GM12878 (cell line): ENCODE data around the gene IRF2BP1.

Experiments used
- ZNF24 ChIP-seq: fragments of 450-650 bp; IDR thresholded peaks from 2 replicates; pipeline ENCODE4 v1.6.1; 2017; ENCODE audit warnings: antibody characterized with exemption, mild to moderate bottlenecking
- TF ChIP-seq, protein P1 (sequence below): IDR thresholded peaks from 2 replicates; pipeline ENCODE4 v1.6.1; 2011; ENCODE audit warnings: low read depth, mild to moderate bottlenecking, low read length, moderate library complexity, borderline replicate concordance; ENCODE audit errors: extremely low read depth
- TF ChIP-seq, protein P2 (sequence below): IDR thresholded peaks from 2 replicates; pipeline ENCODE4 v1.6.1; 2012; ENCODE audit warnings: low read depth, low read length, improper control_type of control experiment

DNA sequence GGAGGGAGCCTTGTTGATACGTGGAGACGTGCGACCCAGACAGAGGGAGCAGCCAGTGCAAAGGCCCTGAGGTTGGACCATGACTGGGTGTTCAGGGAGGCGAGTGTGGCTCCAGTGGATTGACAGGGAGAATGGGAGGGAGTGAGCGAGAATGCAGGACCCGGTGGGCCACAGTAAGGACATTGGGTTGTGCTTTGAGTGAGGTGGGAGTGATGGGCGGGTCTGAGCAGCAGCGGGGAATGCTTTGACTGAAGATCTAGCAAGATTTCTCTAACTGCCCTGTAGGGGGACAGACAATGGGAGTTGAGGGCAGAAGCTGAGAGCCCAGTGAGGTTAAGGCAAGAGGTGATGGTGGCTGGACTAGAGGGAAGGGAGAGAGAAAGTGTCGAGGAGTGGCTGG is 36.3 kb upstream of the IRF2BP1 start:
- no peak for TF ChIP-seq ZNF24
- TF ChIP-seq, protein P1, sequence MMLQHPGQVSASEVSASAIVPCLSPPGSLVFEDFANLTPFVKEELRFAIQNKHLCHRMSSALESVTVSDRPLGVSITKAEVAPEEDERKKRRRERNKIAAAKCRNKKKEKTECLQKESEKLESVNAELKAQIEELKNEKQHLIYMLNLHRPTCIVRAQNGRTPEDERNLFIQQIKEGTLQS = no peak
- TF ChIP-seq, protein P2, sequence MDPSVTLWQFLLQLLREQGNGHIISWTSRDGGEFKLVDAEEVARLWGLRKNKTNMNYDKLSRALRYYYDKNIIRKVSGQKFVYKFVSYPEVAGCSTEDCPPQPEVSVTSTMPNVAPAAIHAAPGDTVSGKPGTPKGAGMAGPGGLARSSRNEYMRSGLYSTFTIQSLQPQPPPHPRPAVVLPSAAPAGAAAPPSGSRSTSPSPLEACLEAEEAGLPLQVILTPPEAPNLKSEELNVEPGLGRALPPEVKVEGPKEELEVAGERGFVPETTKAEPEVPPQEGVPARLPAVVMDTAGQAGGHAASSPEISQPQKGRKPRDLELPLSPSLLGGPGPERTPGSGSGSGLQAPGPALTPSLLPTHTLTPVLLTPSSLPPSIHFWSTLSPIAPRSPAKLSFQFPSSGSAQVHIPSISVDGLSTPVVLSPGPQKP = no peak
